Lower lobe of right lung (tissue), 2 donors: Measurements from ENCODE around the gene ZNF219. TPM values are rescaled to one million over a fixed set of nuclear protein-coding genes. Genes with fewer than 3 reads are reported as not detected.

ENCODE experiments used
- ATAC-seq, 2 donors: fragments of 200-7000 bp; cut with Tn5 transposase; one replicate each; pipeline ENCODE4 v1.9.1; 2020 to 2022; ENCODE audit warnings: mild to moderate bottlenecking in 2 of 2, moderate library complexity in 2 of 2
- DNase-seq: peaks from one replicate; pipeline ENCODE4 v3.0.0-alpha.2; 2020
- H3K27ac ChIP-seq: fragments of 200-600 bp; one replicate; pipeline ENCODE4 v1.8.0; 2022
- H3K27me3 ChIP-seq: fragments of 200-600 bp; one replicate; pipeline ENCODE4 v1.8.0; 2022; ENCODE audit warnings: low read depth
- H3K36me3 ChIP-seq: fragments of 200-600 bp; one replicate; pipeline ENCODE4 v1.8.0; 2022; ENCODE audit warnings: mild to moderate bottlenecking
- H3K4me1 ChIP-seq: fragments of 200-600 bp; one replicate; pipeline ENCODE4 v1.8.0; 2022
- H3K4me3 ChIP-seq: fragments of 200-600 bp; one replicate; pipeline ENCODE4 v1.8.0; 2022; ENCODE audit warnings: mild to moderate bottlenecking
- H3K9me3 ChIP-seq: fragments of 200-600 bp; one replicate; pipeline ENCODE4 v1.8.0; 2022
- CTCF ChIP-seq: fragments of 200-600 bp; IDR thresholded peaks from one replicate; pipeline ENCODE4 v1.8.0; 2022; ENCODE audit warnings: antibody characterized with exemption, mild to moderate bottlenecking
- intact Hi-C: fragments of 100-400 bp; cut with DNase I; formaldehyde crosslinking; loops from one replicate; pipeline ENCODE4 v1.11.0; 2022
- total RNA-seq: library from RNA; stranded (reverse); fragmentation: NEBNext Ultra II Directional; extraction: Animal tissue kit (Norgen Biotek cat#: 25700); gene quantifications from one replicate; pipeline ENCODE4 v1.2.1, GENCODE V29; 2021
- donor health status: DM: no; HTN: yes; CAD: no; lungs with severe emphysema.

Gene ZNF219
- total RNA-seq, 1 donor from 2014 or later, result 46.1 TPM

GRCh38 chr14:21089271-21089670, 9.2 kb downstream of the ZNF219 start:
- TF ChIP-seq CTCF, result no peak
- H3K27ac ChIP-seq, result no peak overlapping the region
- H3K27me3 ChIP-seq, result no peaks in the 10 kb centered on the region
- H3K36me3 ChIP-seq, result peaks cover 84% of the 10 kb centered on the region
- intact Hi-C loops, result no loop called here
- DNase-seq (no peak), ATAC-seq (no peak)
- no peak overlapping the region for H3K4me3 ChIP-seq
- peaks cover 24% of the 10 kb centered on the region for H3K4me1 ChIP-seq
- H3K9me3 ChIP-seq, result no peaks in the 10 kb centered on the region

GRCh38 chr14:21088687-21089086, 9.8 kb downstream of the ZNF219 start:
- intact Hi-C loops, result no loop called here

GRCh38 chr14:21087294-21088091, 11.0 kb downstream of the ZNF219 start:
- Histone ChIP-seq H3K27ac (peak overlapping the region; percentile 34), H3K4me1 (peaks cover 23% of the 10 kb centered on the region), H3K4me3 (no peak overlapping the region)

More at GRCh38 chr14:21088687-21089086, 9.8 kb downstream of the ZNF219 start:
- H3K9me3 ChIP-seq, result no peaks in the 10 kb centered on the region
- H3K4me3 ChIP-seq, result no peak overlapping the region
- H3K27ac ChIP-seq, result no peak overlapping the region
- DNase-seq, result no peak
- H3K36me3 ChIP-seq, result peaks cover 90% of the 10 kb centered on the region
- peaks cover 23% of the 10 kb centered on the region for H3K4me1 ChIP-seq
- no peaks in the 10 kb centered on the region for H3K27me3 ChIP-seq
- no peak for ATAC-seq
- no peak for TF ChIP-seq CTCF

GRCh38 chr14:21086908-21087293, 11.6 kb downstream of the ZNF219 start:
- intact Hi-C loops, result no loop called here
- H3K36me3 ChIP-seq, result peaks cover 90% of the 10 kb centered on the region
- H3K27me3 ChIP-seq, result no peaks in the 10 kb centered on the region
- peak overlapping the region; percentile 34 for H3K27ac ChIP-seq
- H3K4me1 ChIP-seq, result peaks cover 18% of the 10 kb centered on the region
- H3K4me3 ChIP-seq, result no peak overlapping the region
- ATAC-seq (no peak), DNase-seq (no peak)
- no peak for TF ChIP-seq CTCF
- H3K9me3 ChIP-seq, result no peaks in the 10 kb centered on the region

More at GRCh38 chr14:21087294-21088091, 11.0 kb downstream of the ZNF219 start:
- Histone ChIP-seq H3K27me3 (no peaks in the 10 kb centered on the region), H3K36me3 (peaks cover 90% of the 10 kb centered on the region), H3K9me3 (no peaks in the 10 kb centered on the region)
- ATAC-seq (peak; percentile 25 to 34), DNase-seq (no peak)
- intact Hi-C loops, result no loop called here
- no peak for TF ChIP-seq CTCF

- ATAC-seq, result peak; percentile 62 to 71
- peaks cover 90% of the 10 kb centered on the region for H3K36me3 ChIP-seq
- intact Hi-C loops, result no loop called here
Observed at GRCh38 chr14:21084998-21085853, 13.2 kb downstream of the ZNF219 start.

More at GRCh38 chr14:21084998-21085853, 13.2 kb downstream of the ZNF219 start:
- H3K9me3 ChIP-seq, result no peaks in the 10 kb centered on the region
- peaks cover 18% of the 10 kb centered on the region for H3K4me1 ChIP-seq
- H3K27ac ChIP-seq, result peak overlapping the region; percentile 5
- no peak for TF ChIP-seq CTCF
- H3K4me3 ChIP-seq, result no peak overlapping the region
- peak; percentile 80 for DNase-seq
- H3K27me3 ChIP-seq, result no peaks in the 10 kb centered on the region
